GM18519 (cell line): ENCODE measurements around the gene SLCO3A1.
A peak's percentile ranks its signal among the peaks of the same experiment; 100 is the strongest.

Source experiments
- ATAC-seq: cut with Tn5 transposase; IDR thresholded peaks from one replicate; pipeline ENCODE4 v1.9.1; 2021; ENCODE audit warnings: mild to moderate bottlenecking, moderate library complexity; ENCODE audit not compliant: unreplicated experiment, low FRiP score

Gene SLCO3A1

GRCh38 chr15:91853511-91853947, at the start of gene SLCO3A1:
Gene SLCO3A1 (plus strand): TSS chr15:91853708.
- ATAC-seq = peak; percentile 13

- no peak for ATAC-seq
These were observed 46.4 kb upstream of the SLCO3A1 start for GRCh38 chr15:91807122-91807521.

- ATAC-seq = no peak
These were observed 39.6 kb upstream of the SLCO3A1 start for GRCh38 chr15:91813924-91814323.

GRCh38 chr15:91816942-91817341, 36.6 kb upstream of the SLCO3A1 start:
- ATAC-seq = no peak

GRCh38 chr15:91821458-91821857, 32.0 kb upstream of the SLCO3A1 start:
- ATAC-seq = no peak

- no peak for ATAC-seq
These were observed 29.3 kb upstream of the SLCO3A1 start for GRCh38 chr15:91824256-91824655.

GRCh38 chr15:91826443-91826842, 27.1 kb upstream of the SLCO3A1 start:
- no peak for ATAC-seq

- ATAC-seq = no peak
These were observed 20.5 kb upstream of the SLCO3A1 start for GRCh38 chr15:91833056-91833455.

GRCh38 chr15:91839867-91840266, 13.6 kb upstream of the SLCO3A1 start:
- ATAC-seq = no peak

- no peak for ATAC-seq
These were observed 11.6 kb upstream of the SLCO3A1 start for GRCh38 chr15:91841861-91842260.

- ATAC-seq = no peak
These were observed 9.2 kb upstream of the SLCO3A1 start for GRCh38 chr15:91844341-91844740.

GRCh38 chr15:91844928-91845327, 8.6 kb upstream of the SLCO3A1 start:
- no peak for ATAC-seq

GRCh38 chr15:91845720-91846119, 7.8 kb upstream of the SLCO3A1 start:
- ATAC-seq = no peak

GRCh38 chr15:91849180-91849579, 4.3 kb upstream of the SLCO3A1 start:
- no peak for ATAC-seq

GRCh38 chr15:91849749-91850161, 3.8 kb upstream of the SLCO3A1 start:
- no peak for ATAC-seq

GRCh38 chr15:91852741-91853510, 582 bp upstream of the SLCO3A1 start:
- ATAC-seq = peak; percentile 40

GRCh38 chr15:91853948-91854638, 585 bp downstream of the SLCO3A1 start:
- ATAC-seq = no peak

- ATAC-seq = no peak
These were observed 1.1 kb downstream of the SLCO3A1 start for GRCh38 chr15:91854639-91854990.

- no peak for ATAC-seq
These were observed 1.7 kb downstream of the SLCO3A1 start for GRCh38 chr15:91855241-91855640.

GRCh38 chr15:91855684-91856489, 2.4 kb downstream of the SLCO3A1 start:
- no peak for ATAC-seq

- ATAC-seq = no peak
These were observed 3.7 kb downstream of the SLCO3A1 start for GRCh38 chr15:91857224-91857585.
